Measurements from ENCODE around the gene GDPD3.

GDPD3 gene

GRCh38 chr16:30121741-30122571, 8.6 kb upstream of the GDPD3 start:
- peak overlapping the region; percentile 97 for H3K9ac ChIP-seq (ENCODE audit: low read depth, low read length)
- H3K4me1 ChIP-seq (ENCODE audit: insufficient read depth, low read length) = peaks cover 19% of the 10 kb centered on the region
- peak overlapping the region; percentile 78 for H2AFZ ChIP-seq (ENCODE audit: low read depth, low read length)
- peaks cover 20% of the 10 kb centered on the region for H3K79me2 ChIP-seq (ENCODE audit: insufficient read depth, low read length)
- DNase-seq = no peak
- H4K20me1 ChIP-seq (ENCODE audit: insufficient read depth, low read length) = no peaks in the 10 kb centered on the region
- no peak for TF ChIP-seq EZH2 (IDR thresholded peaks at IDR 0.05; ENCODE audit: borderline replicate concordance, low read depth, low read length, severe bottlenecking)
- no peak for TF ChIP-seq CTCF (IDR thresholded peaks at IDR 0.05; ENCODE audit: borderline replicate concordance, extremely low read depth, low read length, poor library complexity, severe bottlenecking)
- H3K27ac ChIP-seq (ENCODE audit: low read length) = peak overlapping the region; percentile 70
- peak overlapping the region; percentile 75 to 80; a peak in 3 of 4 replicates for H3K4me3 ChIP-seq (ENCODE audit: low read depth in 1 of 2, low read length in 2 of 2)
- ATAC-seq (ENCODE audit: insufficient read depth, low read depth) = no peak
- no peaks in the 10 kb centered on the region for H3K9me3 ChIP-seq (ENCODE audit: insufficient read depth, low read length, severe bottlenecking)
- no peaks in the 10 kb centered on the region for H3K27me3 ChIP-seq (ENCODE audit: insufficient read depth, low read length, poor library complexity)
- peaks cover 31% of the 10 kb centered on the region for H3K36me3 ChIP-seq (ENCODE audit: insufficient read depth, low read length)
- H3K4me2 ChIP-seq (ENCODE audit: insufficient read depth, low read length) = peak overlapping the region; percentile 95

- peaks cover 41% of the 10 kb centered on the region for H3K36me3 ChIP-seq (ENCODE audit: insufficient read depth, low read length)
- H3K27ac ChIP-seq (ENCODE audit: low read length) = no peak overlapping the region; the same call in 1 of the 2 replicates
- DNase-seq (no peak), ATAC-seq (ENCODE audit: insufficient read depth, low read depth) (no peak)
- H3K4me1 ChIP-seq (ENCODE audit: insufficient read depth, low read length) = peaks cover 19% of the 10 kb centered on the region
- H3K4me2 ChIP-seq (ENCODE audit: insufficient read depth, low read length) = no peak overlapping the region
- TF ChIP-seq EZH2 (IDR thresholded peaks at IDR 0.05; ENCODE audit: borderline replicate concordance, low read depth, low read length, severe bottlenecking) (no peak), CTCF (IDR thresholded peaks at IDR 0.05; ENCODE audit: borderline replicate concordance, extremely low read depth, low read length, poor library complexity, severe bottlenecking) (no peak)
- peaks cover 20% of the 10 kb centered on the region for H3K79me2 ChIP-seq (ENCODE audit: insufficient read depth, low read length)
- no peak overlapping the region for H3K4me3 ChIP-seq (ENCODE audit: low read depth in 1 of 2, low read length in 2 of 2)
- H4K20me1 ChIP-seq (ENCODE audit: insufficient read depth, low read length) = no peaks in the 10 kb centered on the region
- no peak overlapping the region for H2AFZ ChIP-seq (ENCODE audit: low read depth, low read length)
- no peaks in the 10 kb centered on the region for H3K27me3 ChIP-seq (ENCODE audit: insufficient read depth, low read length, poor library complexity)
- no peaks in the 10 kb centered on the region for H3K9me3 ChIP-seq (ENCODE audit: insufficient read depth, low read length, severe bottlenecking)
- H3K9ac ChIP-seq (ENCODE audit: low read depth, low read length) = no peak overlapping the region
These were observed 7.2 kb upstream of the GDPD3 start for GRCh38 chr16:30120340-30121105.

GRCh38 chr16:30119428-30119827, 6.1 kb upstream of the GDPD3 start:
- no peak for ATAC-seq (ENCODE audit: insufficient read depth, low read depth)
- Histone ChIP-seq H3K27me3 (ENCODE audit: insufficient read depth, low read length, poor library complexity) (no peaks in the 10 kb centered on the region), H3K4me1 (ENCODE audit: insufficient read depth, low read length) (peaks cover 19% of the 10 kb centered on the region), H3K79me2 (ENCODE audit: insufficient read depth, low read length) (peaks cover 20% of the 10 kb centered on the region), H3K27ac (ENCODE audit: low read length) (no peak overlapping the region), H3K9me3 (ENCODE audit: insufficient read depth, low read length, severe bottlenecking) (no peaks in the 10 kb centered on the region), H3K36me3 (ENCODE audit: insufficient read depth, low read length) (peaks cover 47% of the 10 kb centered on the region), H3K9ac (ENCODE audit: low read depth, low read length) (no peak overlapping the region), H3K4me3 (ENCODE audit: low read depth in 1 of 2, low read length in 2 of 2) (no peak overlapping the region), H4K20me1 (ENCODE audit: insufficient read depth, low read length) (no peaks in the 10 kb centered on the region), H3K4me2 (ENCODE audit: insufficient read depth, low read length) (no peak overlapping the region), H2AFZ (ENCODE audit: low read depth, low read length) (no peak overlapping the region)
- no peak for DNase-seq
- TF ChIP-seq EZH2 (IDR thresholded peaks at IDR 0.05; ENCODE audit: borderline replicate concordance, low read depth, low read length, severe bottlenecking) = no peak
- TF ChIP-seq CTCF (IDR thresholded peaks at IDR 0.05; ENCODE audit: borderline replicate concordance, extremely low read depth, low read length, poor library complexity, severe bottlenecking) = no peak

Data from DND-41 (cell line).